HEK293T (cell line): ENCODE measurements around the gene SENP1.

Source experiments
- FOXK2 ChIP-seq: fragments of 450-650 bp; IDR thresholded peaks from 2 replicates; pipeline ENCODE4 v1.6.1; 2016; ENCODE audit warnings: mild to moderate bottlenecking
- SP1 ChIP-seq: fragments of 450-650 bp; IDR thresholded peaks from 2 replicates; pipeline ENCODE4 v1.6.1; 2017

DNA sequence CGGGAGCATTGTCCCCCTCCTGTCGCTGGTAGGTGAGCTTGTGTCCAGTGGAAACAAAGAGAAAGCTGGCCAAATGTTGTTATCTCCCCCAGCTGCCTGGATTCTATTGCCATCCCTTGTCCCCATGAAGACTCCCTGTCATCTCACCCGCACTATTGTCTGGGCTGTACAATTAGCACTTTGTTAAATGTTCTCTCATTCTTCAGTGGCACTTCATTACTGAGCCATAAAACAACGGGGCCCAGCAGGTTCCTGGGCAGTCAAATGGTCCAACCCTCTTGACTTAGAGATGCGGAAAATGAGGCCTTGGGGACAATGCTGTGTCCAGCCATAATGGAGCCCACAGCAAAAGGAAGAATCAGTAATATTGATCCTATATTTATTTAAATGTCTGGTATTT, 88.4 kb downstream of the SENP1 start:
- TF ChIP-seq SP1 (no peak), FOXK2 (no peak)
